Neural progenitor cell (in vitro differentiated cells): ENCODE results near the gene FAF1. TPM values are rescaled to one million over a fixed set of nuclear protein-coding genes. Genes with fewer than 3 reads are reported as not detected.

Experiments
- DNase-seq: peaks from one replicate; pipeline ENCODE4 v3.0.0-alpha.2; 2016; ENCODE audit warnings: low spot score
- H2AFZ ChIP-seq: fragments of 200-600 bp; sonication (generic); replicated peaks from 2 replicates; pipeline ENCODE4 v1.6.1; 2016; ENCODE audit warnings: antibody characterized with exemption
- H3F3A ChIP-seq: fragments of 200-600 bp; sonication (generic); 2 replicates; pipeline ENCODE4 v1.6.1; 2016; ENCODE audit warnings: antibody characterized with exemption, low read depth
- H3K27ac ChIP-seq: fragments of 200-600 bp; sonication (generic); 2 replicates; pipeline ENCODE4 v1.5.1; 2016; ENCODE audit warnings: mild to moderate bottlenecking
- H3K27me3 ChIP-seq: fragments of 200-600 bp; sonication (generic); 2 replicates; pipeline ENCODE4 v1.6.1; 2016; ENCODE audit warnings: mild to moderate bottlenecking, moderate library complexity
- H3K36me3 ChIP-seq: fragments of 200-600 bp; sonication (generic); 2 replicates; pipeline ENCODE4 v1.5.1; 2016
- H3K4me1 ChIP-seq: fragments of 200-600 bp; sonication (generic); 2 replicates; pipeline ENCODE4 v1.6.1; 2016; ENCODE audit warnings: mixed run types
- H3K4me2 ChIP-seq: fragments of 200-600 bp; sonication (generic); 2 replicates; pipeline ENCODE4 v1.6.1; 2016
- H3K4me3 ChIP-seq: fragments of 200-600 bp; sonication (generic); 2 replicates; pipeline ENCODE4 v1.5.1; 2016
- H3K79me2 ChIP-seq: fragments of 200-600 bp; sonication (generic); 2 replicates; pipeline ENCODE4 v1.6.1; 2016; ENCODE audit warnings: low read depth
- H3K9ac ChIP-seq: fragments of 200-600 bp; sonication (generic); 2 replicates; pipeline ENCODE4 v1.6.1; 2016
- H3K9me3 ChIP-seq: fragments of 200-600 bp; sonication (generic); 2 replicates; pipeline ENCODE4 v1.5.1; 2016; ENCODE audit warnings: low read depth
- H4K20me1 ChIP-seq: fragments of 200-600 bp; sonication (generic); 2 replicates; pipeline ENCODE4 v1.6.1; 2016; ENCODE audit warnings: low read depth
- H3K27ac Mint-ChIP-seq: 3 replicates; pipeline ENCODE4 v1.8.0; 2021; ENCODE audit warnings: mixed read lengths
- H3K27me3 Mint-ChIP-seq: 2 replicates; pipeline ENCODE4 v1.8.0; 2022; ENCODE audit warnings: low read depth, mild to moderate bottlenecking, inconsistent platforms, moderate library complexity, mixed read lengths; ENCODE audit not compliant: insufficient read depth
- H3K36me3 Mint-ChIP-seq: 3 replicates; pipeline ENCODE4 v1.8.0; 2021; ENCODE audit warnings: mixed read lengths
- H3K4me1 Mint-ChIP-seq: 3 replicates; pipeline ENCODE4 v1.8.0; 2021; ENCODE audit warnings: mixed read lengths
- H3K4me3 Mint-ChIP-seq: 3 replicates; pipeline ENCODE4 v1.8.0; 2021; ENCODE audit warnings: mild to moderate bottlenecking, moderate library complexity, mixed read lengths
- H3K9me3 Mint-ChIP-seq: 3 replicates; pipeline ENCODE4 v1.8.0; 2020; ENCODE audit warnings: mixed read lengths
- CTCF ChIP-seq: fragments of 200-600 bp; sonication (generic); IDR thresholded peaks from 2 replicates; pipeline ENCODE4 v1.5.1; 2017; ENCODE audit warnings: antibody characterized with exemption, mild to moderate bottlenecking
- EZH2 ChIP-seq: fragments of 200-600 bp; sonication (generic); IDR thresholded peaks from 2 replicates; pipeline ENCODE4 v1.6.1; 2017; ENCODE audit warnings: antibody characterized with exemption, mild to moderate bottlenecking, moderate library complexity
- EZH2phosphoT487 ChIP-seq: fragments of 200-600 bp; sonication (generic); IDR thresholded peaks from 2 replicates; pipeline ENCODE4 v1.6.1; 2017; ENCODE audit warnings: antibody characterized with exemption
- total RNA-seq: library from RNA; depleted of rRNA; stranded (reverse); fragments of >200 nt; gene quantifications from 2 replicates; pipeline ENCODE4 v1.2.3, GENCODE V29; 2015; ENCODE audit warnings: low replicate concordance

FAF1 gene
- total RNA-seq, 1 donor from 2014 or later = 103 TPM

GRCh38 chr1:50570066-50570468, 390.0 kb downstream of the FAF1 start:
- Mint-ChIP-seq H3K9me3 (no peaks in the 10 kb centered on the region), H3K27me3 (peaks cover 5% of the 10 kb centered on the region), H3K36me3 (peaks cover 7% of the 10 kb centered on the region), H3K4me3 (no peak overlapping the region), H3K4me1 (peaks cover 64% of the 10 kb centered on the region), H3K27ac (peak overlapping the region; percentile 69)
- H3K4me2 ChIP-seq = peak overlapping the region; percentile 79
- peaks cover 74% of the 10 kb centered on the region for H3K4me1 ChIP-seq
- H2AFZ ChIP-seq = no peak overlapping the region
- peak overlapping the region; percentile 36 for H3K4me3 ChIP-seq
- H3K36me3 ChIP-seq = peaks cover 3% of the 10 kb centered on the region
- no peaks in the 10 kb centered on the region for H3K79me2 ChIP-seq
- peak overlapping the region; percentile 89 for H3K27ac ChIP-seq
- H3K9ac ChIP-seq = no peak overlapping the region
- peaks cover 6% of the 10 kb centered on the region for H4K20me1 ChIP-seq
- TF ChIP-seq EZH2phosphoT487 = no peak
- no peak for TF ChIP-seq EZH2
- H3F3A ChIP-seq = peaks cover 54% of the 10 kb centered on the region
- no peaks in the 10 kb centered on the region for H3K27me3 ChIP-seq
- peak; percentile 69 for DNase-seq
- H3K9me3 ChIP-seq = no peaks in the 10 kb centered on the region

- H3K9me3 Mint-ChIP-seq = no peaks in the 10 kb centered on the region
- H3K4me1 Mint-ChIP-seq = peaks cover 70% of the 10 kb centered on the region
- peaks cover 54% of the 10 kb centered on the region for H3F3A ChIP-seq
- no peak overlapping the region for H3K9ac ChIP-seq
- H3K9me3 ChIP-seq = no peaks in the 10 kb centered on the region
- peaks cover 3% of the 10 kb centered on the region for H3K36me3 Mint-ChIP-seq
- H2AFZ ChIP-seq = no peak overlapping the region
- peaks cover 82% of the 10 kb centered on the region for H3K4me1 ChIP-seq
- peaks cover 3% of the 10 kb centered on the region for H3K27me3 Mint-ChIP-seq
- H3K27ac ChIP-seq = peak overlapping the region; percentile 36
- peak; percentile 56 for DNase-seq
- no peak overlapping the region for H3K4me3 ChIP-seq
- H3K4me2 ChIP-seq = peak overlapping the region; percentile 79
- no peak overlapping the region for H3K4me3 Mint-ChIP-seq
- TF ChIP-seq EZH2 (no peak), CTCF (no peak), EZH2phosphoT487 (peak; percentile 55)
- H3K27me3 ChIP-seq = no peaks in the 10 kb centered on the region
- H3K27ac Mint-ChIP-seq = no peak overlapping the region
- H3K36me3 ChIP-seq = peaks cover 5% of the 10 kb centered on the region
- peaks cover 6% of the 10 kb centered on the region for H4K20me1 ChIP-seq
- no peaks in the 10 kb centered on the region for H3K79me2 ChIP-seq
Observed at GRCh38 chr1:50568782-50569181, 391.3 kb downstream of the FAF1 start.

GRCh38 chr1:50566405-50566804, 393.7 kb downstream of the FAF1 start:
- Histone ChIP-seq H3F3A (peaks cover 45% of the 10 kb centered on the region), H3K27me3 (no peaks in the 10 kb centered on the region), H4K20me1 (peaks cover 6% of the 10 kb centered on the region), H2AFZ (no peak overlapping the region), H3K27ac (no peak overlapping the region), H3K9ac (no peak overlapping the region), H3K4me3 (no peak overlapping the region), H3K4me1 (peaks cover 71% of the 10 kb centered on the region), H3K79me2 (no peaks in the 10 kb centered on the region), H3K4me2 (peak overlapping the region; percentile 36), H3K9me3 (no peaks in the 10 kb centered on the region), H3K36me3 (peaks cover 5% of the 10 kb centered on the region)
- H3K4me1 Mint-ChIP-seq = peaks cover 64% of the 10 kb centered on the region
- TF ChIP-seq EZH2 (no peak), CTCF (no peak)
- no peak overlapping the region for H3K27ac Mint-ChIP-seq
- peaks cover 7% of the 10 kb centered on the region for H3K36me3 Mint-ChIP-seq
- DNase-seq = no peak
- peaks cover 4% of the 10 kb centered on the region for H3K27me3 Mint-ChIP-seq
- no peaks in the 10 kb centered on the region for H3K9me3 Mint-ChIP-seq
- H3K4me3 Mint-ChIP-seq = no peak overlapping the region

- Histone ChIP-seq H3K27me3 (no peaks in the 10 kb centered on the region), H4K20me1 (peaks cover under 1% of the 10 kb centered on the region), H3K36me3 (peaks cover 5% of the 10 kb centered on the region), H3K79me2 (no peaks in the 10 kb centered on the region), H3F3A (peaks cover 25% of the 10 kb centered on the region), H3K9ac (no peak overlapping the region), H3K9me3 (no peaks in the 10 kb centered on the region), H2AFZ (no peak overlapping the region), H3K4me1 (peaks cover 52% of the 10 kb centered on the region), H3K27ac (no peak overlapping the region), H3K4me3 (no peak overlapping the region), H3K4me2 (no peak overlapping the region)
- peaks cover 10% of the 10 kb centered on the region for H3K36me3 Mint-ChIP-seq
- no peak for DNase-seq
- H3K4me1 Mint-ChIP-seq = peaks cover 51% of the 10 kb centered on the region
- peaks cover 5% of the 10 kb centered on the region for H3K27me3 Mint-ChIP-seq
- no peaks in the 10 kb centered on the region for H3K9me3 Mint-ChIP-seq
- H3K4me3 Mint-ChIP-seq = no peak overlapping the region
- no peak for TF ChIP-seq EZH2
- no peak for TF ChIP-seq EZH2phosphoT487
- no peak for TF ChIP-seq CTCF
- no peak overlapping the region for H3K27ac Mint-ChIP-seq
Observed at GRCh38 chr1:50564417-50564816, 395.6 kb downstream of the FAF1 start.
